Activated CD4-positive, alpha-beta T cell treated with anti-CD3 and anti-CD28 coated beads, Interleukin-2, Interleukin-4, amounts not matched to agents 100 ng/mL and 50 ng/mL, durations not matched to agents 16 hours and 8 hours (primary cell): ENCODE data around the gene ADSL.

Experiments used
- DNase-seq: peaks from one replicate; pipeline ENCODE4 v3.0.0-alpha.2; 2020; ENCODE audit warnings: low spot score

Gene ADSL

DNA sequence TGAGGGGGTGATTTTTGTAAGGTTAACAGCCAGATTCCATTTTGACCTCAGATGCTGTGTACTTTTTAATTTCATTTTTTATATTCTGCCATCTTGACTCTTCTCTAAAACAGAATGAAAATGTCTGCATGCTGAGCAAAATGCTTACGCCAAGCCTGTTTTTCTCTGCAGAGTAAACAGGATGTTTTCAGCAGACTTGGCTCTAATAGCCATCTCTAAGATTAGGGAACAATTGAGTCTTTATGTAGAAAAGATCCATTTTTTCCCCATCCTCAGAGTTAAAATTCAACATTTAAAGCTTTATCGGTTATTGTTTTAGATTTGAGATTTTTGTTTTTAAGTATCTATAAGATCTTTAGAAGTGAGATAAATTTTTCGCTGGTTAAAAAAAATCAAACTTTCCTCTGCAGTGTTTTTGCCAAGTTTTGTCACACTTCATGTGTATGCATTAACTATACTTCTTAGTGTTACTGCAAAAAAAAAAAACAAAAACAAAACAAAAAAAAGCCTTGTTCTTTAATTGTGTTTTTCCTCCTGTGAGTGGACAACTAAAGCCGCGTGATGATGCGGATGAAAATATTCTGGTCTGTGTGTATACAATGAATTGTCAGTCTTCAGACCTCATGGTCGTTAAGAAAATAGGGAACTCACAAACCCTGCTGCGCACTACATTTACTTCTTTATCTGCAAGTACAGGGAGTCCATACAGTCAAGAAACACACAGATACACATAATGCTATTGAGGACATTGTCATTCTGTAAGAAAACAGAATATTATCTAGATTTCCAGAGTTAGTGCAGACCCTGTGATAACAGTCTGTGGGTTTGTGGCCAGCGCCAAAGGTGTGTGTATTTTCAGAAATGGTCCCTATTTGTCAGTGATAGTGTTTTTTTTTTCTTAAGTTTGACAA is 17.5 kb upstream of the ADSL start:
- no peak for DNase-seq

DNA sequence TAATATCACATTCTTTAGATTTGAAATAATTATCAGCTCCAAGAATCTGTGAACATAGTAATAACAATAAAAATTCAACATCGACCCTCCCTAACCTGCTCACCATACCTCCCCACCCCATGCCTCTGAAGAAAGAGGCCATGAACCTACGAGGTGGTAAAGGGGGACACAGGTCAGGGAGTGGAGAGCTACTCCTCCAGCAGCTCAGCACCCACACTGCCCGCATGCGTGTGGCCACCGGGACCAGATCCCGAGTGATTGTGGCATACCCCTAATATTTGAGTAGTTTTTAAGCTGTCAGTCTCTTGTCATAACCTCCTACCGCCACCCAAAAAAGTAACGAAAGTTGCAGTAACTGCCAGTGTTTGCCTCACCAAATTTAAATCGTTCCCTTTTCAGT is 16.8 kb upstream of the ADSL start:
- no peak for DNase-seq

DNA sequence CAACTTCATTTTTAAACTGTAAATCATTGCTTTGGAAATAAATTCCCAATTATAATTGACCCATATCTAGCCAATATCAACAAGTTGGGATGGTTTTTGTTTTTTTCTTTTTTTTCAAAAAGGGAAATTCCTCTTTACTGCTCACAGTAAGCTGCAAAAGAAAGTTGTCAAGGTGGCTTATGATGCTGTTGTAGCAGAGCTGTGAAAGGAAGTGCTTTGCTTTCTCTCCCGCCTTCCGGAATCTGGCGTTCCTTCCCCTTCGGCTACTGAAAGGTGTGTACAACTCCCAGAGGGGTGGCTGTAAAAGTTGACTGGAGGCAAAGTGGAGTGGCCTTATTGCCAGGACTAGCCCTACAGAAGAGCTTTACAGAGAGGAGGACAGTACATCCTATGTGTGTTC is 16.2 kb upstream of the ADSL start:
- DNase-seq: no peak

DNA sequence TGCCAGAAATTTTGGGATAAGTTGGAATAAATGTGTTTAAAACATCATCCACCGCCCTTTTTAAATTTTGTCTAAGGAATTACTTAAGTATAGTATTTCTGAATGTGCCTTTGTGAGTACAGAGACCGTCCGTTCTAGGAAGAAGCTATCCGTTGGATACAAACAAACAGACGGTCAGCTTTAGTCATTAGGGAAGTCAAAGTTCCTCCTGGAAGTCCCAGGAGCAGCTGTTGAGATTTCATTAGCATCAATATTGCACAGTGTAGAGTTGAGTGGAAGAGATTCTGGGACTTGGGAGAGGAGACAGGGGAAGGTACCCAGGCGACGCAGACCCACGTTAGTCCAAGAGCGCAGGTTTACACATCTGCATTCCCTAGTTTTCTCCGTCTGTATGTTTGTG is 15.7 kb upstream of the ADSL start:
- DNase-seq: no peak

DNA sequence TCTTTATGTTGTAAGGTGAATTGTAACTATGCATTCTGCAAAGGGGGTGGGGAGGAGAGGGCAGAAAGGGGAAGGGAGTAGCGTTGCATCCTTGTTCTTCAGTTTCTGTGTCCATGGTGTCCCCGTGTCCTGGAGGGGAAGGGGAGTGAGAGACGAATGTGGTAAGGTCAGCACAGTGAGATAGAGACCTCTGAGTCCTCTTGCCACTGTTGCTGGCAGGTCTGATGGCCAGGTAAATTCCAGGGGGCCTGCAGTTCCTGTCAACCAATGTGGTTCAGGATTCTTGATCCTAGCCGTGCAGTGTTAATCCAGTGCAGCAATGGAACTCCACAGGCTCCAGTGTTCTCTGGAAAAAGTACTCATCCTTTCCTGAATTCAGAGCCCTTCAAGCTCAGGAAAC is 14.6 kb upstream of the ADSL start:
- DNase-seq: no peak

DNA sequence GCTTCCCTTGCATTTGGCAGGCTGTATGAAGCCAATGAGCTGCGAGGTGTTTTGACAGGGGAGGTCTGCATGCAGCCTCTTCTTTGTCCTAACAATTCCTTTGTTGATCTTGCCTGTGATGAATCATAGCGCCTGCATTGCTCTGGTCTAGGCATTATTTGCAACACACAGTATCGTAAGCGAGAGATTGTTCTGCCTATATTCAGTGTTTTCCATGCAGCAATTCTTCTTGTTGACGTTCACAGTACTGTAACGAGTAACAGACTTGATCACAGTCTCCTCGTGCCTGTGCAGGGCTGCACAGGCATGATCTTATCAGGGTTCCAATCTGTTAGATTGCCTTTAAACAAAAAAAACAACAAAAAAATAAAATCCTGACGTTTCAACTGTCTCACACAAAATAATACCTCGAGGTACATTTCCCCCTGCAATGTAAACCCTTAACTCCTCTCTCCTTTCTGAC is 13.9 kb upstream of the ADSL start:
- no peak for DNase-seq

DNA sequence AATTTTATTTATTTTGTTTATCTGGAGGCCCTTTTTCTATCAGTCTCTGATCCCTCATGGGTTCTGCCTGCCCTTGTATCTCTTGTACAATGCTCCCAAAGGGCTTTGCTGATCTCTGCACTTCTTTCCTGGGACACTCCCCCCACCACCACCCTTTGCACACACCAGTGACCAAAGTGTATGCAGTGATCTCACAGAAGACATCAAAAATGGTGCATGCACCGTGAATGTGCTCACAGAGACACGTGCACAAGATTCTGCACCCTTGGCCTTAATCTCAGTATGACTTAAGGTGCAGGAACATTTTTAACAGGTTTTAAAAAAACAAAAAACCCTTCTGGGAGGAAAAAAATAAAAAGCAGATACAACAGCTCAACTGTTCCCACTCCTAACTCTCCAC is 12.2 kb upstream of the ADSL start:
- no peak for DNase-seq

DNA sequence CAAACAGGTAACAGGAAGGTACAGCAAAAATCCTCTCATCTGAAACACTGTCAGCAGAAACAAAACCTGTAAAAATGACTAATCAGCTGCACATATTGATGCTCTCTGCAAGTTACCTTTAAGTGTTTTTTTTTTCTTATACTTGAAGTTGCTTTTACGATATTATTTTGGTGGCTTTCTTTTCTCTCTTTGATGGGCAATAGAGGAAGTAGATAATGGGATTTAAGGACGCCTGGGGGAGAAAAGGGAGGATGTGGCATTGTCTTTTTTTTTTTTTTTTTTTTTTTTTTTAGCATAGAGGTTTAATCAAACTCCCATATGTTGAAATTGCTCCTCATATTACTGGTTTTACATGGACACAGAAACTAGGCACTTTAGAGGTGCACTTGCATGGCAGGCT is 11.4 kb upstream of the ADSL start:
- no peak for DNase-seq

DNA sequence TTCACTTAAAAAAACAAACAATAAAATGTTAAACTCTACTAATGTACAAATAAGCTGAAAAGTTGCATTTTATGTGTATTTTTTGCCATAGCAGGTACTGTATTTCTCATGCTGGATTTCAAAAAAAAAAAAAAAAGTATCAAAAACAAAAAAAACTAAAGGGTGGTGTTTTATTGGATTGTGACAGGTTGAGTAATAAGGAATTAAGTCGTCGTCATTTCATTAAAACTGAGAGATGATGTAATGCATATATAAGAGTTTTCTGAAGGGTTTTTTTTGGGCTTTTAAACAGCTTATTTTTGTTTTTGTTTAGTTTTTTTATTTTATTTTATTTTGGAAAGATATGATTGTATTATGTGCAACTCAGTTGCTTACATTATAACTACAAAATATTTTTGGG is 10.9 kb upstream of the ADSL start:
- DNase-seq: no peak

DNA sequence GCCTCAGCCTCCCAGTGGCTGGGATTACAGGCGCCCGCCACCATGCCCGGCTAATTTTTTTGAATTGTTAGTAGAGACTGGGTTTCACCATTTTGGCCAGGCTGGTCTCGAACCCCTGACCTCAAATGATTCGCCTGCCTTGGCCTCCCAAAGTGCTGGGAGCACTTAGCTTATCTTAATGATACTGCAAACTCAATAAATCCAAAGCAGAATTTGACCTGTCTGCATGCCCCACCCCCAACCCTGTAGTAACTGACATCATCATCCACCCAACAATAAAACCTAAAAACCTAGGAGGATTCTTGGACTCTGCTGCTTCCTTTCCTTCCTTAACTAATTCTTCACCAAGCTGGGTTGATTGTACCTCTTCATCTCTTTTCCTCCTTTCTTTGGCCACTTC is 6.3 kb upstream of the ADSL start:
- DNase-seq: no peak

DNA sequence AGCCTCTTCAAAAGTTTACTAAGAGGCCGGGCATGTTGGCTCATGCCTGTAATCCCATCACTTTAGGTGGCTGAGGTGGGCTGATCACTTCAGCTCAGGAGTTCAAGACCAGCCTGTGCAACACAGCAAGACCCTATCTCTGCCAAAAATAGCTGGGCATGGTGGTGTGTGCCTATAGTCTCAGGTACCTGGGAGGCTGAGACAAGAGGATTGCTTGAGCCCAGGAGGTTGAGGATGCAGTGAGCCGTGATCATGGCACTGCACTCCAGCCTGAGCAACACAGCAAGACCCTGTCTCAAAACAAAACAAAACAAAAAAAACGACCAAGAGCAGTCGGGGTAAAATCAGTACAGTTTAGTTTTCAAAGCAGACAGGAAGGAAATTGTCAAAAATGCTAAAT is 4.7 kb upstream of the ADSL start:
- no peak for DNase-seq

DNA sequence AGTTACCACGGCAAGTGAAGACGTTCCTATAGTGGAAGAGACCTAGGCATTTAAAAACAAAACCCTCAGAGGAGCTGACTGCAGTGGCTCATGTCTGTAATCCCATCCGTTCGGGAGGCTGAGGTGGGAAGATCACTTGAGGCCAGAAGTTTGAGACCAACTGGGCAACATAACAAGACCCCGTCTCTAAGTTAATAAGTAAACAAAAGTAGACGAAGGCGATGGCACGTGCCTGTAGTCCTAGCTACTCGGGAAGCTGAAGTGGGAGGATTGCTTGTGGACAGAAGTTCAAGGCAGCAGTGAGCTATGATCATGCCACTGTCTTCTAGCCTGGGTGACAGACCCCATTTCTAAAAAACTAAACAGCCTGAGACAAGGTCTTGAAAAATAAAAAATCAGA is 3.8 kb upstream of the ADSL start:
- DNase-seq: no peak

DNA sequence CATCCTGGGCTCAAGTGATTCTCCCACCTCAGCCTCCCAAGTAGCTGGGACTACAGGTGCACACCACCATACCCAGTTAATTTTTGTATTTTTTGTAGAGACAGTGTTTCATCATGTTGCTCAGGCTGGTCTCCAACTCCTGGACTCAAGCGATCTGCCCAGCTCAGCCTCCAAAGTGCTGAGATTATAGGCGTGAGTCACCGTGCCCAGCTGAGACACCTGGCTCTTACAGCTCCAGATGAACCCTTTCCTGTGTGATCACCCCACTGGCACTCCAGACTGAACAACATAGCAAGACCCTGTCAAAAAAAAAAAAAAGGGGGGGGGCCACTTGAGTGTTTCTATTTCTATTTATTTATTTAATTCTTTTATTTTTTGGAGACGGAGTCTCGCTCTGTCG is 1.0 kb upstream of the ADSL start:
- peak; percentile 37 for DNase-seq

DNA sequence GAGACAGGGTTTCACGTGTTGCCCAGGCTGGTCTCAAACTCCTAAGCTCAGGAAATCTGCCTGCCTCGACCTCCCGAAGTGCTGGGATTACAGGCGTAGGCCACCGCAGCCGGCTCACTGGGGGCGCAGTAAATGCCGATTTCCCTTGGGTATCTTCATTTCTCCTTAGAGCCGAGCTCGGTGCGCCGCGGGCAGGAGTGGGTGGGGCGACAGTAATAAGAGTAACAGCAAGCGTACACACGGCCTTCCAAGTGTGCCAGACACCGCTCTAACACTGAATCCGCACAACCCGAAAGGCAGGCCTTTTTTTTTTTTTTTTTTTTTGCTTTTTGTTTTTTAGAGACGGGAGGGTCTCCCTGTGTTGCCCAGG is 500 bp upstream of the ADSL start:
- DNase-seq: peak; percentile 52

DNA sequence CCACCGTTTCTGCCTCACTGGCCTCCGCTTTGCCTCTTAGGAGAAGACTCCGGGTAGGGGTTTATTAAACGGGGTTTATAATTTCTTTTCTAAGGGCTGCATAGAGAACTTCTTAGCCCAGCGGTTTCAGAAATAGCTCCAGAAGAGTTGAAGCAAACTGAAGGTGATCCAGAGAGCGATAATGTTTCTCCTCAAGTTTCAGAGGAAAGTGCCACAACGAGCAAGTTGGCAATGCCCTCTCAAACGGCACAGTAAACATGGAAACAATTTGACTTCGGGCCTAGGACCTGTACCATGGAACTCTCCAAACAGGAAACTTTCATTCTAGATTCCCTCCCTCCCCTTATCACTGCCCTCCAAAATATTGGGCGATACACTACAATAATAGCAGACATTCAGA is 1.0 kb downstream of the ADSL start:
- DNase-seq: no peak

DNA sequence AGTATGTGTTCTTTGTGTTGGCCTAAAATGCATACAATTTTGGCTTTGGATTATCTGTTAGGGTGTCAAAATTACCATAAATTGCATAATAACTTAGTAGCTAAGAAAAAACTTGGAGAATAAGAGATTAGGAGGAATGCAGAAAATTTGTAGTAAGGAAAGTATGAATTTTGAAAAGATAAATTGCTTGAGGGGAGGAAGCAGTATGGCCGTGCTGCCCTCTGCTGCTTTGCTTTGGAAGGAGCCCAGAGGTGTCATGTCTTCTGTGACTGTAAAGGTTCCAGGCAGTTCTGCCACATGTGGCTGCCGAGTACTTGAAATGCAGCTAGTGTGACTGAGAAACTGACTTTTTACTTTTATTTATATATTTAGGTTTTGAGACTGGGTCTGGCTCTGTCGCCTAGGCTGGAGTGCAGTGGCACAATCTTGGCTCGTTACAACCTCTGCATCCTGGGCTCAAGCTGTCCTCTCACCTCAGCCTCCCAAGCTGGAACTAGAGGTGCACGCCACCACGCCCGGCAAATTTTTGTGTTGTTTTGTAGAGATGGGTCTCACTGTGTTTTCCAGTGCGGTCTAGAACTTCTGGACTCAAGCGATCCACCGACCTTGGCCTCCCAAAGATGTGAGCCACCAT is 1.8 kb downstream of the ADSL start:
- DNase-seq: peak; percentile 66

DNA sequence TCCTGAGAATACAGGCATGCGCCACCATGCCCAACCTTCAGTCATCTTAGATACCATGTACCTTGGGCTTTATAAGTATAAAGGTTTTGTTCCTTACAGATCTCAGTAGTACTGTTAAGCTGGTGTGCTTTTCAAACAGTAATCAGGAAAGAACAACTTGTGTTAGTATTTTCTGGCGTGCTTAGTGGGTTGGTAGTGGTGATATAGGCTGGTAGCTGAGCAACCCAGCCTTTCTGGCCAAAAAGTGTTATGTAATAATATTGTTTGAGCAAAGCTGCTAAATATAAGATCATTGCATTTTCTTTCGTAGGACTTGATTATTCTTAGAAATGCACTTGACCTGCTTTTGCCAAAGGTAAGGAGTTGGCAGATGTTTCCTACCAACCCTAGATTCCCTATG is 6.5 kb downstream of the ADSL start:
- no peak for DNase-seq

DNA sequence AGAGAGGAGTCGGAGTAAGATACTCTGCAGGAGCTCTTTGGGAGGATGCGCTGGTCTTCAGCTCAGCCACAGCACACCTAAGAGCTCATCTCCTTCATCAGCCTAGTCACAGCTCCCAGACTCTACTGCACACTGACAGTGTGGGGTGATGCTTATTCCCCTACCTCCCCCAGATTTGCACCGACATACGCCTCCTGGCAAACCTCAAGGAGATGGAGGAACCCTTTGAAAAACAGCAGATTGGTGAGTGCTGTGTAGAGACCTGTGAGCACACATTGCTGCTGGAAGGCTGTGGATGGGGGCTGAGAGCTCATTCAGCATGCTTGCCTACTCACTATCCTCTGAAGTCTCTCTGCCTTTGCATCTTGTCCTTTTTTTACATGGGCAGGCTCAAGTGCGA is 14.8 kb downstream of the ADSL start:
- no peak for DNase-seq

DNA sequence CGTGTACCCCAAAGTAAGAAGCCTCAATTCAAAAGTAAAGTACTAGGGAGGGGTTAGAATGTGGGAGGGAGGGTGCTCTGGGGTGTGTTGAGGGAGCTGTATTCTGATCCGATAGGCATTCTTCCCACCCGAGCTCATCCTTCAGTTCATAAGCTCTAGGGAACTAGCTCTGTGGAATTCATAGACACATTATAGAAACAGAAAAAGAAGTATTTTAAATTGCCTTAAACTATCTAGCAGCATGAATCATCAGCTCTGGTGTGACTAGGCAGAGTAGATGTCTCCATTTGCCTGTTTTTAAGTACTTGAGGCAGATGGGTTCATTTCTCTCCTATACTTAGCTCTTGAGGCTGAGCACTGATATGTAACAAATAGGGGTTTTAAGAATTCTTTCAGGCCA is 16.8 kb downstream of the ADSL start:
- no peak for DNase-seq

DNA sequence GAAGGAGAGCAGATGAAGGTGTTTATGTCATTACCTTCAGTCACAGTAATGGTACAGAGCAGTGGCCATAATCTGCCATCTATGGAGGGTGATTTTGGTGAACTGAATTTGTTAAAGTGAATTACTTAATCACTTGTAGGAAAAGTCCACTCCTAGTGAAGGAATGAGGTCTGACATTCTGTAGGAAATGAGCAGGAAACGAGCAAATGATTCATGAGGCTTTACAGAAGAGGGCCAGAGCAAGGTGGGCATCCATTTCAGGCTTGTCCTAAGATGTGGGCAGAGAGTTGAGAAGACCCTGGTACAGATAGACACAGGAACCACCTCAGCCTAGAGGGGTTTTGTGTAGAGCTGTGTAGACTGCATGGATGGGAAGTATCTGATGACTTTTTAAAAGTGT is 18.1 kb downstream of the ADSL start:
- DNase-seq: no peak

DNA sequence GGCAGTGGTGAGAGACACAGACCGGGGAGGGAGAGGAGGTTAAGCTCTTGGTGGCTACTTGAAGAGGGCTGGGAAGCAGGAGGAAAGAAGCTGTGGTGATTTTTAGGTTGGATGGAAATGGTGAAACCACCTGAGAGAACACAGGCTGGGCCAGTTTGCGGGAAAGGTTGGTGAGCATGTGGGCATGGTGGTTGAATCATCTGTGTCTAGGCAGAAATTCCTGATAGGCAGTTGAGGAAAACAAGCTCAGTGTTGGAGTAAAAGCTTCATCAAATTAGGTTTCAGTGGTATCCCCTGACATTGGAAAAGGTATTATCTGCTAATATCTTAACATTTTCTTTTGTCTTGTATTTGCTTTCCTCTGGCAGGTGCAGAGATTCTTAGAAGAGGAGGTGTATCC is 19.8 kb downstream of the ADSL start:
- DNase-seq: no peak

DNA sequence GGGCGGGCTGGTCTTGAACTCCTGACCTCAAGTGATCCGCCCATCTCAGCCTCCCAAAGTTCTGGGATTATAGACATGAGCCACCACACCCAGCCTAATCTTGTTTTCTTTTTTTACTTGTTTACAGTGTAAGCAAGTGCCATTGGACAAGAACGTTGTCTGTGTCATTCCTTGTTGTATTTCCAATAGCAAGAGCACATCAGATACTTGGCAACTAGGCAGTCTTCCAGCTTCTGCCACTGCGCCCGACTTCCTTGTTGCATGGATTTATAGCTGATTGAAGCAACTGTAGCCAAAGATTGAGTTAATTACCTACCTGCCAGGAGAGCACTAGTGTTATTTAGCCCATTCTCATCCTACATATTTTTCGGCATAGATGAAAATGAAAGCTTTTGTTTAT is 21.0 kb downstream of the ADSL start:
- DNase-seq: no peak

DNA sequence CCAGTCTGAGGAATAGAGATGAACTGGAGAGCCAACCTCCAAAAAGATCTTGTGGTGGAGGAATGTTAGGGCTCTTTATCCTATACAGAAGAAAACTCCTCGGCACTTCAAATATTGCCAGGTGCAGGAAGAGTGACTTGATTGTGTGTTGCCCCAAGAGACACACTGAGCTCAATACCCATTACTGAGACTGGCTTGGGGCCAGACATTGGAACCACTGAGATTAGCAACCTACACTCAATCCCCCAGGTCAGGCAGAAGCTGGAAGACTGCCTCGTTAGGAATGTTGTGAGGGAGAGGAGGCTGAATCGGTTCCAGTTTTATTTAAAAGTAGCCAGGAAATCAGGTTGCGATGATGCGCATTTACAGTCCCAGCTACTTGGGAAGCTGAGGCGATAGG is 21.7 kb downstream of the ADSL start:
- DNase-seq: no peak

DNA sequence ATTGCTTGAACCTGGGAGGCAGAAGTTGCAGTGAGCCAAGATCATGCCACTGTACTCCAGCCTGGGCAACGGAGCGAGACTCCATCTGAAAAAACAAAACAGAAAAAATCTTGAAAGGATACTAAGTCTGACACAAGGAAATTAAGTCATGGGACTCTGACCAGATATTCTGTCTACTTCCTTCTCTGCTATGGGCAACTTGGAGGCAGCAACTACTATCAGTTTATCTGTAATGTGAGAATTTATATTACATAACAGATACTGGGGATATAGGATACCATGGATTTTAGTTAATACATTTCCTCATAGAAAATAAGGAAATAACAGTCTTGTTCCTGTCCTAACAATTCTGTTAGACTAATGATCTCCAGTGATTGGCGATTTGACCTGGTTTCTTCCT is 22.5 kb downstream of the ADSL start:
- no peak for DNase-seq
